DOHH2 (cell line): ENCODE data around the gene ANOS1.

ENCODE experiments used
- H3F3A ChIP-seq: fragments of 200-600 bp; sonication (generic), shearing (Covaris generic); 2 replicates; pipeline ENCODE4 v1.6.0; 2016; ENCODE audit warnings: antibody characterized with exemption, mild to moderate bottlenecking; ENCODE audit not compliant: control insufficient read depth, insufficient read depth
- H3K27ac ChIP-seq: fragments of 200-600 bp; sonication (generic); 2 replicates; pipeline ENCODE4 v1.5.1; 2014; ENCODE audit warnings: low read depth, mild to moderate bottlenecking, low read length, moderate library complexity
- H3K27me3 ChIP-seq: fragments of 200-600 bp; sonication (generic); 2 replicates; pipeline ENCODE4 v1.6.1; 2014; ENCODE audit warnings: mild to moderate bottlenecking, low read length, mixed read lengths; ENCODE audit not compliant: control insufficient read depth
- H3K36me3 ChIP-seq: fragments of 200-600 bp; sonication (generic); 2 replicates; pipeline ENCODE4 v1.6.1; 2014; ENCODE audit warnings: mild to moderate bottlenecking, low read length, moderate library complexity, mixed read lengths; ENCODE audit not compliant: control insufficient read depth
- H3K4me1 ChIP-seq: fragments of 200-600 bp; sonication (generic); 2 replicates; pipeline ENCODE4 v1.6.1; 2014; ENCODE audit warnings: mild to moderate bottlenecking, low read length, mixed read lengths; ENCODE audit not compliant: control insufficient read depth
- H3K4me2 ChIP-seq: fragments of 200-600 bp; sonication (generic); 2 replicates; pipeline ENCODE4 v1.6.0; 2014; ENCODE audit warnings: mild to moderate bottlenecking, low read length, moderate library complexity
- H3K4me3 ChIP-seq: fragments of 200-600 bp; sonication (generic); 2 replicates; pipeline ENCODE4 v1.5.1; 2014; ENCODE audit warnings: mild to moderate bottlenecking, low read length, mixed read lengths
- H3K79me2 ChIP-seq: fragments of 200-600 bp; sonication (generic); 2 replicates; pipeline ENCODE4 v1.6.1; 2014; ENCODE audit warnings: mild to moderate bottlenecking, low read length, mixed read lengths; ENCODE audit not compliant: control insufficient read depth
- H3K9me2 ChIP-seq: fragments of 200-600 bp; sonication (generic); replicated peaks from 2 replicates; pipeline ENCODE4 v1.6.1; 2014; ENCODE audit warnings: mild to moderate bottlenecking, low read length, mixed read lengths; ENCODE audit not compliant: control insufficient read depth
- H3K9me3 ChIP-seq: fragments of 200-600 bp; sonication (generic); 2 replicates; pipeline ENCODE4 v1.6.1; 2014; ENCODE audit warnings: antibody characterized with exemption, low read length, mixed read lengths; ENCODE audit not compliant: control insufficient read depth, insufficient read depth
- H4K20me1 ChIP-seq: fragments of 200-600 bp; sonication (generic); 2 replicates; pipeline ENCODE4 v1.6.0; 2014; ENCODE audit warnings: low read depth, mild to moderate bottlenecking, antibody characterized with exemption, low read length, moderate library complexity; ENCODE audit not compliant: control insufficient read depth, insufficient read depth
- EZH2phosphoT487 ChIP-seq: fragments of 200-600 bp; sonication (generic); IDR thresholded peaks from 2 replicates; pipeline ENCODE4 v1.6.1; 2017; ENCODE audit warnings: borderline replicate concordance, mild to moderate bottlenecking, antibody characterized with exemption, low read length, moderate library complexity, mixed read lengths
- TF ChIP-seq, protein P1 (sequence below): fragments of 200-600 bp; sonication (generic); IDR thresholded peaks from one replicate; pipeline ENCODE4 v1.5.1; 2014; ENCODE audit warnings: antibody characterized with exemption, mild to moderate bottlenecking, low read depth, low read length; ENCODE audit not compliant: poor library complexity, severe bottlenecking

The ANOS1 gene

DNA sequence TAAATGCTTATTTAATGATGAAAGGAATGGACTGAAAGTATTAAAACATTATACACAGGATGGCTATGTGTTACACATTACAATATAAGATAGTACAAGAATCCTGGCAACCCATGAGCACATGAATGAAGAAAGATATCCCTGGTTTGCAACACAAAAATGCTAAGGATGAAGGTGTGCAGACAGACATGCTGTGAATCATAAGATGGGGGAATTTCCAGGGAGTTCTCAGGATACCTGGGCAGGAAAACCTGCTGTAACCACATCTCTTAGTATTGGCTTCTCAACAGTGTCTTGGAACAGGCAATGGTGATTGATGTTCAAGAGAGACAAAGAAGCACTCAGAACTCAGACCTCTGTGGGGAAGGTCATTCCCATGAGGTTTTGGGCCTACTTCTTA, 23.9 kb upstream of the ANOS1 start:
- TF ChIP-seq, protein P1, sequence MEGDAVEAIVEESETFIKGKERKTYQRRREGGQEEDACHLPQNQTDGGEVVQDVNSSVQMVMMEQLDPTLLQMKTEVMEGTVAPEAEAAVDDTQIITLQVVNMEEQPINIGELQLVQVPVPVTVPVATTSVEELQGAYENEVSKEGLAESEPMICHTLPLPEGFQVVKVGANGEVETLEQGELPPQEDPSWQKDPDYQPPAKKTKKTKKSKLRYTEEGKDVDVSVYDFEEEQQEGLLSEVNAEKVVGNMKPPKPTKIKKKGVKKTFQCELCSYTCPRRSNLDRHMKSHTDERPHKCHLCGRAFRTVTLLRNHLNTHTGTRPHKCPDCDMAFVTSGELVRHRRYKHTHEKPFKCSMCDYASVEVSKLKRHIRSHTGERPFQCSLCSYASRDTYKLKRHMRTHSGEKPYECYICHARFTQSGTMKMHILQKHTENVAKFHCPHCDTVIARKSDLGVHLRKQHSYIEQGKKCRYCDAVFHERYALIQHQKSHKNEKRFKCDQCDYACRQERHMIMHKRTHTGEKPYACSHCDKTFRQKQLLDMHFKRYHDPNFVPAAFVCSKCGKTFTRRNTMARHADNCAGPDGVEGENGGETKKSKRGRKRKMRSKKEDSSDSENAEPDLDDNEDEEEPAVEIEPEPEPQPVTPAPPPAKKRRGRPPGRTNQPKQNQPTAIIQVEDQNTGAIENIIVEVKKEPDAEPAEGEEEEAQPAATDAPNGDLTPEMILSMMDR: no peak
- no peak for TF ChIP-seq EZH2phosphoT487

DNA sequence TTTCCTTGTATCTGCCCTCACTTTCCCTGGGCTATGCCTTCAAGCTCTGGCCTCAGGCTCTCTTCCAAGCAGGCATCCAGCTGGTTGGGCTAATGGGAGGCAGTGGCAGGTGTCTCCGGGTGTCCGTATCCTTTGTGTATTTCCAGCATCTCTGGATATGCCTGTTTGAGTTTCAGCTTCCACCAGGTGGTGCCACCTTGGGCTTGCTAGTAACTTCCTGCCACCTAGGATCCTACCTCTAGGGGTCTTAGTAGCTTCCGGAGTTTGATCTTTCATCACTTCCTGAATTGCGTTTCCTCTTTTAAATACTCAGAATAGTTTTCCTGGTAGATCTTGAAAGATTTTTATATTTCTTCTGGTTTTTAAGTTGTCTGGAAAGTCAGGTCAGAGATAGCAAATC, 23.2 kb upstream of the ANOS1 start:
- Histone ChIP-seq H3K79me2 (no peaks in the 10 kb centered on the region), H3K27me3 (no peaks in the 10 kb centered on the region), H3K4me3 (no peak overlapping the region), H3K4me2 (no peak overlapping the region), H4K20me1 (no peaks in the 10 kb centered on the region), H3K9me3 (no peaks in the 10 kb centered on the region; the same call in 1 of the 2 replicates), H3K4me1 (no peaks in the 10 kb centered on the region), H3K9me2 (no peaks in the 10 kb centered on the region), H3K36me3 (no peaks in the 10 kb centered on the region), H3K27ac (no peak overlapping the region), H3F3A (no peaks in the 10 kb centered on the region)
- TF ChIP-seq, protein P1: peak; percentile 41
- no peak for TF ChIP-seq EZH2phosphoT487

More for the DNA sequence above, 23.9 kb upstream of the ANOS1 start:
- H3K4me2 ChIP-seq: no peak overlapping the region
- no peak overlapping the region for H3K4me3 ChIP-seq
- no peaks in the 10 kb centered on the region for H4K20me1 ChIP-seq
- H3K27ac ChIP-seq: no peak overlapping the region
- H3K36me3 ChIP-seq: no peaks in the 10 kb centered on the region
- H3K4me1 ChIP-seq: no peaks in the 10 kb centered on the region
- no peaks in the 10 kb centered on the region for H3K9me2 ChIP-seq
- no peaks in the 10 kb centered on the region for H3K79me2 ChIP-seq
- no peaks in the 10 kb centered on the region for H3K27me3 ChIP-seq
- H3F3A ChIP-seq: no peaks in the 10 kb centered on the region
- no peaks in the 10 kb centered on the region; the same call in 1 of the 2 replicates for H3K9me3 ChIP-seq

DNA sequence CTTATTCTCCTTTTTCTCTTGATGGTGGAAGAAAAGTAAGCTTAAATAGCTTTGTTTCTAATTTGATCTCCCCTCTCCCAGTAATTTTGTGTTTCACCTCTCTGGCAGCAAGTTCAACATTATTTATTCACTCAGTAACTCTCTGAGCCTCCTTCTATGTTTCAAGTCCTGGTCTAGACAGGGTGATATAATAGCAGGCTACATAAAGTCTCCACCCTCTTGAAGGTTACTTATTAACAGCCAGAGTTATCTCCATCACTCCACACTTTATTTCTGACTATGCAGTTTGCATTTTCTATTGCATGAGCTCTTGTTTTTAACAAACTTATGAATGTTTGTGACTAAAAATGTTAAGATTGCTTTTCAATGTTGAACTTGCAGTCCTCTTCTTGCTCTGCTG, 17.8 kb upstream of the ANOS1 start:
- Histone ChIP-seq H3K4me1 (no peaks in the 10 kb centered on the region), H3F3A (no peaks in the 10 kb centered on the region), H3K79me2 (no peaks in the 10 kb centered on the region), H3K27me3 (no peaks in the 10 kb centered on the region), H3K4me3 (no peak overlapping the region), H3K27ac (no peak overlapping the region), H4K20me1 (no peaks in the 10 kb centered on the region), H3K9me2 (no peaks in the 10 kb centered on the region), H3K36me3 (no peaks in the 10 kb centered on the region), H3K4me2 (no peak overlapping the region), H3K9me3 (no peaks in the 10 kb centered on the region)
- TF ChIP-seq EZH2phosphoT487: no peak
- TF ChIP-seq, protein P1: no peak

DNA sequence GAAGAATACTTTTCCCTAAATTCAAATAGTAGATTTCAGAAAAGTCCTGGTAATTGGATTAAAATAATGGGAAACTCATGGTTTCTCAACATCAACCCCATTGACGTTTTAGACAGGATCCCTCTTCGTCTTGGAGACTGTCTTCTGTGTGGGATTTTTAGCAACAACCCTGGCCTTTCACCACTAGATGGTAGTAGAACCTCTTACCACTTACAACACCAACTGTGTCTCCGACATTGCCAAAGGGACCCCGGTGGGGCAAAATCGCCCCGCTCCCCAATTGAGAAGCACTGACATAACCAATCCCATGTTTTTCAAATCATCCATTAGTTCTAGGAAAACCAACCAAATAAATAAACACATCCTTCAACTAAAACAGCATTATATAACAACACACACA, 16.9 kb upstream of the ANOS1 start:
- Histone ChIP-seq H4K20me1 (no peaks in the 10 kb centered on the region), H3K4me3 (no peak overlapping the region), H3F3A (no peaks in the 10 kb centered on the region), H3K9me2 (no peaks in the 10 kb centered on the region), H3K27me3 (no peaks in the 10 kb centered on the region), H3K36me3 (no peaks in the 10 kb centered on the region), H3K27ac (no peak overlapping the region), H3K79me2 (no peaks in the 10 kb centered on the region), H3K4me2 (no peak overlapping the region), H3K9me3 (no peaks in the 10 kb centered on the region), H3K4me1 (no peaks in the 10 kb centered on the region)
- TF ChIP-seq, protein P1: peak; percentile 36
- no peak for TF ChIP-seq EZH2phosphoT487
